DMS114 treated with DMSO at 0.1 percent for 48 hours (cell line): Measurements from ENCODE around the gene TNFRSF6B.

Experiments
- DNase-seq: peaks from one replicate; lab custom pipeline; 2025; ENCODE audit not compliant: unreplicated experiment; lab: John Stamatoyannopoulos, UW

The TNFRSF6B gene

GRCh38 chr20:63685269-63686026 is 11.0 kb upstream of the TNFRSF6B start:
- DNase-seq = no peak

DNA sequence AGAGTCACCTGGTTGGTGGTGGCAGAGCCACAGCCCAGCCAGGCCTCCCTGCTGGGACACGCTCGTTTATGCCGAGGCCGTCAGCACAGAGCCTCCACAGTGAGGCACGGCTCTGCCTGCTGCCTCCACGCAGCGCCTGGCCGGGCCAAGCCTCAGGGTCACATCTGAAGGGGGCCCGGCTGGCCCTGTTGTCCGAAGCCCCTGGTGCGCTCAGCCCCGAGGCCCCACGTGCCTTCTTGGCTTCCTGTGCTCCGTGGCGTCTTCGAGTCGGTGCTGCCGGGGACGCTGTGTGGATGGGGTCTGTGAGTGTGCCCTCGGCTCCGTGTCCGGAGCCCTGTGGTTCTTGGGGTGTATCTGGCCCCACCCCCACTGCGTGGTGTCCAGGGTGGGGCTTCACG is 10.4 kb upstream of the TNFRSF6B start:
- no peak for DNase-seq

DNA sequence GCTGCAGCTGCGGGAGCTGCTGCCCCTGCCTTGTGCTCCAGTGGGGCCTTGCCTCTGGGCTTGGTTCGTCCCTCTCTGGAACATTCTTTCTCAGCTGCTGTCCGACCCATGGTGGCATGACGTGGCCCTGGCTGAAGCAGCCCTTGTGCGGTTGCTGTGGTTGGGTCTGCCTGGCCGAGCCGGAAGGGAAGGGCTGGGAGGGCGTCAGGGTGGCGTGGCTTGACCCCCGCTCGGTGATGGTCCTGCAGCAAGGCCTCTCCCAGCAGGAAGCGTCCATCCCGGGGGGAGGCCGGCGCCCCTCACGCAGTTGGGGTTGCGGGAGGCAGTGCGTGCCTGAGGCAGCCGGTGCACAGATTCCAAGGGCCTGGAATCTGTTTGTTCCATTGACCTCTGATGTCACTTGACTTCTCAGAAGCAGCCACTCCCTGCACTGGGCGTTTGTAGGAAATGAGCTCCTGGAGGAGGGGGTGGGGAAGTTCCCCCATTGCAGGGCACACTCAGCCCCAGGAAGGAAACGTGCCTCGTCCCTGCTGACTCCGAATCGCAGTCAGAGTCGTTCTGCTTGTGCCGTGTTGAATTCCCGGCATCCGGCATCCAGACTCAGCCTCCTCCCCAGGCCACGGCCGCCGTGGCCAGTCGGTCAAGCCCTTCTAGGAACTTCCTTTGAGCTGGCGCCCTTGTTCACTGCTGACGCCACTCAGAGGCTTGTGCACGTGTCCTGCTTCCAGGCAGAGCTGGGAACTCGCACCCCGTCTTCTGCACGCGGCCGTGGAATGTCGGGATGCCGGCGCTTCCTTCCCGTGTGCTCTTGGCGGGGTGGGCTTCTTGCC is 9.7 kb upstream of the TNFRSF6B start:
- DNase-seq = no peak

DNA sequence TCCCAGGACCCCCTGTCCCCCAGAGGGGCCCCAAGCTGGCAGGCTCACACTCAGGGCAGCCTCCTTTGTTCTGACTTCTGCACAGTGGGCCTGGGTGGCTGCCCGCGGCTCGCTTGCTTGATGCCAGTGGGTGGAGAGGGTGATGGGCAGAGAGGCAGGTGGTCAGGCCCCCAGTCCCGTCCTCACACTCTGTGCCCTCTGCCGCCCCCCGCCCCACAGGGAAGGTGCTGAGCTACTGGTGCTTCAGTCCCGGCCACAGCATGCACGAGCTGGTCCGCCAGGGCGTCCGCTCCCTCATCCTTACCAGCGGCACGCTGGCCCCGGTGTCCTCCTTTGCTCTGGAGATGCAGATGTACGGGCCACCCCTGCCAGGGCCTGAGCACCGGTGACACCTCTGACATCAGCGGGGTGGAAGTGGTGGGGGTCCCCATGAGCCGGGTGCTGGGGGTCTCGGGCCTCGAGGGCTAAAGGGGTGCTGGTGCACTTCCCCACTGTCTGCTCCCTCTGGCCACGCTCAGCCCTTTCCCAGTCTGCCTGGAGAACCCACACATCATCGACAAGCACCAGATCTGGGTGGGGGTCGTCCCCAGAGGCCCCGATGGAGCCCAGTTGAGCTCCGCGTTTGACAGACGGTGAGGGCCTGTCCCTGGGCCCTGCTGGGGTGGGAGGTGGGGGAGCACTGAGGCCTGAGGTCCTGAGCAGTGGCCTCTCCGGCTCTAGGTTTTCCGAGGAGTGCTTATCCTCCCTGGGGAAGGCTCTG is 8.9 kb upstream of the TNFRSF6B start:
- no peak for DNase-seq

- DNase-seq = no peak
These were observed 8.0 kb upstream of the TNFRSF6B start for GRCh38 chr20:63688228-63689045.

- DNase-seq = no peak
These were observed 7.1 kb upstream of the TNFRSF6B start for GRCh38 chr20:63689046-63690002.

GRCh38 chr20:63690003-63690897 is 6.2 kb upstream of the TNFRSF6B start:
- no peak for DNase-seq

GRCh38 chr20:63690898-63691710 is 5.3 kb upstream of the TNFRSF6B start:
- no peak for DNase-seq

DNA sequence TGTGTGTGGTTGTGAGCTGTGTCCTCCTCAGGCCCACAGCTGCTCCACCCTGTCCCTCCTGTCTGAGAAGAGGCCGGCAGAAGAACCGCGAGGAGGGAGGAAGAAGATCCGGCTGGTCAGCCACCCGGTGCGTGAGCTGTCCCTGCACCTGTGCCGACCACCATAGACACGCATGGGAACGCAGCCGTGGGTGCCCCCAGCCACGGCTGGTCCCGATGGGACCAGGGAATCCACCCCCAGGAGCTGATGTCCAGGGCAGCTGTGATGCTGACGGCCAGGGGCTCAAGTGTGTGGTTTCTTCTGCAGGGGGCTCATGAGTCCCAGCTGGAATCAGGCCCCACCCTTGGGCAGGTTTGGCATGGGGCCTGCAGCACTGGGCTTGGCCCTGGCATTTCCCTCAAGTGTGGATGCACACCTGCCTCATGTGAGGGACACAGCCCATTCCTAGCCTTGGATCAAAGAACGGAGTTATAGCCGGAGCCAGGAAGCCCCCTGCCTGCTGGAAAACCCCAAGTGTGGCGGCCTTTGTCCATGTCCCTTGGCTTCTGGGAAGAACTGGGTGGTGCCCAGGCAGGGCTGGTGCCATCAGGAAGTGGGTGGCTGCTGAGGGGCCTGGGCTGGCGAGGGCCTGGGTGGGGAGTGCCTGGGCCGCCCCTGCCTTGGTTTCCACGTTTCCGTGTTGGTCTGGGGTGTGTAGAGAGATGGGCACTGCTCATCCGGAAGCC is 4.6 kb upstream of the TNFRSF6B start:
- no peak for DNase-seq

DNA sequence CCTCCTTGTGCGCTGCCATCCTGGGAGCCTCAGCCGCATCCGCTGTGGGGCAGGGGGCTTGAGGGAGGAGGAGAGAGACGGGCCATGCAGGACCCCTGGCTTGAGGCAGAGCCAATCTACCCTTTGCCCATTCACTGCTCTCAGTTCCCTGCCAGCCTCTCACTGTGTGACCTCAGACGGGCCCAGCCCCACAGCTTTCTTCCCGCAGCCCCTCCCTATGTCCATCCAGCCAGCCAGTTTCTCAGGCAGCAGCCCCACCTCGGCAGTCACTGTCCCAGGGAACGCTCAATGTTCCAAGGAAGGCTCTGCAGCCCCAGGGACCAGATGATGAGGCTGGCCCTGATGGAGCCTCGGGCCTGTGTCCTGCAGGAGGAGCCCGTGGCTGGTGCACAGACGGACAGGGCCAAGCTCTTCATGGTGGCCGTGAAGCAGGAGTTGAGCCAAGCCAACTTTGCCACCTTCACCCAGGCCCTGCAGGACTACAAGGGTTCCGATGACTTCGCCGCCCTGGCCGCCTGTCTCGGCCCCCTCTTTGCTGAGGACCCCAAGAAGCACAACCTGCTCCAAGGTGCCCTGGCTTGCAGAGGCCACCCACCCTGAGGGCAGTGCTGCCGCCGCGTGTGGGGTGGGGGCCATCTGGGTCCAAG is 3.9 kb upstream of the TNFRSF6B start:
- no peak for DNase-seq

DNA sequence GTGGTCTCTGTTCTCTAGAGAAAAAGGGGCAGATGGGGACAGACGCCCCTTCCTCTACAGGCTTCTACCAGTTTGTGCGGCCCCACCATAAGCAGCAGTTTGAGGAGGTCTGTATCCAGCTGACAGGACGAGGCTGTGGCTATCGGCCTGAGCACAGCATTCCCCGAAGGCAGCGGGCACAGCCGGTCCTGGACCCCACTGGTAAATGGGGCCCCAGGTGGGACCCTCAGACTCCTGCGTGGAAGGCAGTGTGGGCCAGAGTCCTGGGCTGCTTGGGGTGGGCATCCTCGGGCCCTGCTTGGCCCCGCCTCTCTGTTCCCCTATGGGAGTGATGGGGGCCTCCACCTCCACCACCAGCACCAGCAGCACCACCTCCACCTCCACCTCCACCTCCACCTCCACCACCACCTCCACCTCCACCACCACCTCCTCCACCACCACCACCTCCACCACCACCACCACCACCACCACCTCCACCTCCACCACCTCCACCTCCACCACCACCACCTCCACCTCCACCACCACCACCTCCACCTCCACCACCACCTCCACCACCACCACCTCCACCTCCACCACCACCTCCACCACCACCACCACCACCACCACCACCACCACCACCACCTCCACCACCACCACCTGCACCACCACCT is 3.2 kb upstream of the TNFRSF6B start:
- no peak for DNase-seq

DNA sequence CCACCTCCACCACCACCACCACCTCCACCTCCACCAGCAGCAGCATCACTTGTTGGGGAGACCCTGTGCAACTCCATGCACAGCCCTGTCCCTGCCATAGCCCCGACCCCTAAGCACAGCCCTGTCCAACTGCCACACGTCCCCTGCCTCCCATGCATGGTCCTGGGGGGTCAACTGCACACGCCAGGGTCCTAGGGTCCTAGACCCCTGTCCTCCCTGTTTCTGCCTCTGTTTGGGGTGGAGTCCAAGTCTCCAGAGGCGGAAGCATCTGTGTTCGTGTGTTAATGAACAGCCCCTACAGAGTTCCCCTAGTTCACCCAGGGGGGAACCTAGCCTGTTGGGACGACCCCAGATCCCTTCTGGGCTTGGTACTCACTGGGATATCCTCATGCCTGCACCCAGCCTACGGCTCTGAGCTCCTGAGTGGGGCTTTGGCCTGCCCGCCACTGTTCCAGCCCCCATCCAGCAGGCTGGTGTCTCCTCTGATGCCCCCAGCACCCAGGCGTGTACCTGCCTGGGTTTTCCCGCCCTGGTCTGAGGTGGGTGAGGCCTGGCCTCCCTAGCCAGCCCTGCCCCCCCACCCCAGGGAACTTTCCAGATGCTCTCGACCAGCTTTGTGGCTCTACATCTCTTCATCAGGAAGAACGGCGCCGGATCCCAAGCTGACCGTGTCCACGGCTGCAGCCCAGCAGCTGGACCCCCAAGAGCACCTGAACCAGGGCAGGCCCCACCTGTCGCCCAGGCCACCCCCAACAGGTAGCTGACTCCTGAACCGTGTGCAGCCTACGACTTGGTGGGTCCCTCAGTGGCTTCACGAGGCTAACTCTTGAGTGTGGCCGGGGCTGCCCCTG is 2.5 kb upstream of the TNFRSF6B start:
- no peak for DNase-seq

DNA sequence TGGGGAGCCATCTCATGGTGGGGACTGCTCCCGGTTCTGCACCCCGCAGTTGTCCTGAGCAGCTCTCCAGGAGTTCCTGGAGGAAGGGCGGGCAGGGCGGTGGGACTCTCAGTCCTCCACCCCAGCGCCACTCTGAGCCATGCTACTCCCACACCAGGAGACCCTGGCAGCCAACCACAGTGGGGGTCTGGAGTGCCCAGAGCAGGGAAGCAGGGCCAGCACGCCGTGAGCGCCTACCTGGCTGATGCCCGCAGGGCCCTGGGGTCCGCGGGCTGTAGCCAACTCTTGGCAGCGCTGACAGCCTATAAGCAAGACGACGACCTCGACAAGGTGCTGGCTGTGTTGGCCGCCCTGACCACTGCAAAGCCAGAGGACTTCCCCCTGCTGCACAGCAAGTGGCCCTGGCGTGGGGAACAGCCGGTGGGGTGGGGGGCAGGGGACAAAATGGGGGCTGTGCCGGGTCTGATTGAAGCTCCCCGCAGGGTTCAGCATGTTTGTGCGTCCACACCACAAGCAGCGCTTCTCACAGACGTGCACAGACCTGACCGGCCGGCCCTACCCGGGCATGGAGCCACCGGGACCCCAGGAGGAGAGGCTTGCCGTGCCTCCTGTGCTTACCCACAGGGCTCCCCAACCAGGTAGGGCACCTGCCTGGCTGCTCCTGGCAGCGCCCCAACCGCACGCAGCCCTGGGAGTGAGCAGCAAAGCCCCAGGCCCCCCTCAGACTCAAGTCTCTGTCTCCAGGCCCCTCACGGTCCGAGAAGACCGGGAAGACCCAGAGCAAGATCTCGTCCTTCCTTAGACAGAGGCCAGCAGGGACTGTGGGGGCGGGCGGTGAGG is 1.6 kb upstream of the TNFRSF6B start:
- no peak for DNase-seq
